ENCODE results near the gene TMEM132C. TPM values are rescaled to one million over a fixed set of nuclear protein-coding genes. Genes with fewer than 3 reads are reported as not detected.

TMEM132C gene
- total and polyA plus RNA-seq, 9 donors: 0.50 to 10.1 (median 1.2) TPM

- Histone ChIP-seq H3K4me1 (ENCODE audit: control insufficient read depth, insufficient read depth, low read length) (peaks cover 4% of the 10 kb centered on the region), H3K9me3 (replicated peaks; ENCODE audit: control insufficient read depth, low read depth, low read length) (peaks cover 2% of the 10 kb centered on the region), H3K36me3 (ENCODE audit: control insufficient read depth, insufficient read depth, low read length) (no peaks in the 10 kb centered on the region), H3K27me3 (ENCODE audit: control insufficient read depth, insufficient read depth, low read length) (no peaks in the 10 kb centered on the region), H3K27ac (ENCODE audit: low read length) (no peak overlapping the region), H3K4me3 (ENCODE audit: low read length) (no peak overlapping the region)
- WGBS (ENCODE audit: insufficient coverage): 69% methylated on average over 5 of the region's 8 CpGs
- no peak for DNase-seq
Observed at GRCh38 chr12:128510511-128510910, 243.5 kb downstream of the TMEM132C start.

- Histone ChIP-seq H3K36me3 (ENCODE audit: control insufficient read depth, insufficient read depth, low read length) (no peaks in the 10 kb centered on the region), H3K4me1 (ENCODE audit: control insufficient read depth, insufficient read depth, low read length) (peaks cover 4% of the 10 kb centered on the region), H3K9me3 (replicated peaks; ENCODE audit: control insufficient read depth, low read depth, low read length) (no peaks in the 10 kb centered on the region), H3K4me3 (ENCODE audit: low read length) (no peak overlapping the region), H3K27ac (ENCODE audit: low read length) (no peak overlapping the region), H3K27me3 (ENCODE audit: control insufficient read depth, insufficient read depth, low read length) (no peaks in the 10 kb centered on the region)
- WGBS (ENCODE audit: insufficient coverage): 29% methylated on average over 2 of the region's 6 CpGs
- peak; percentile 66 for DNase-seq
Observed at GRCh38 chr12:128513331-128513730, 246.4 kb downstream of the TMEM132C start.

GRCh38 chr12:128513831-128514230 is 246.9 kb downstream of the TMEM132C start:
- Histone ChIP-seq H3K27ac (ENCODE audit: low read length) (no peak overlapping the region), H3K36me3 (ENCODE audit: control insufficient read depth, insufficient read depth, low read length) (no peaks in the 10 kb centered on the region), H3K9me3 (replicated peaks; ENCODE audit: control insufficient read depth, low read depth, low read length) (no peaks in the 10 kb centered on the region), H3K27me3 (ENCODE audit: control insufficient read depth, insufficient read depth, low read length) (no peaks in the 10 kb centered on the region), H3K4me3 (ENCODE audit: low read length) (no peak overlapping the region), H3K4me1 (ENCODE audit: control insufficient read depth, insufficient read depth, low read length) (peaks cover 4% of the 10 kb centered on the region)
- DNase-seq: peak; percentile 25
- WGBS (ENCODE audit: insufficient coverage): 58% methylated on average over 4 of the region's 6 CpGs

GRCh38 chr12:128518644-128519043 is 251.7 kb downstream of the TMEM132C start:
- no CpG with 5 or more reads among the region's 4 CpGs for WGBS (ENCODE audit: insufficient coverage)
- Histone ChIP-seq H3K27me3 (ENCODE audit: control insufficient read depth, insufficient read depth, low read length) (no peaks in the 10 kb centered on the region), H3K4me3 (ENCODE audit: low read length) (no peak overlapping the region), H3K36me3 (ENCODE audit: control insufficient read depth, insufficient read depth, low read length) (no peaks in the 10 kb centered on the region), H3K27ac (ENCODE audit: low read length) (no peak overlapping the region), H3K9me3 (replicated peaks; ENCODE audit: control insufficient read depth, low read depth, low read length) (peaks cover 2% of the 10 kb centered on the region), H3K4me1 (ENCODE audit: control insufficient read depth, insufficient read depth, low read length) (peaks cover 4% of the 10 kb centered on the region)
- no peak for DNase-seq

- peak; percentile 87 for DNase-seq
- WGBS (ENCODE audit: insufficient coverage): 0% methylated on average over 1 of the region's 3 CpGs
- Histone ChIP-seq H3K27ac (ENCODE audit: low read length) (no peak overlapping the region), H3K9me3 (replicated peaks; ENCODE audit: control insufficient read depth, low read depth, low read length) (peaks cover 2% of the 10 kb centered on the region), H3K4me3 (ENCODE audit: low read length) (no peak overlapping the region), H3K27me3 (ENCODE audit: control insufficient read depth, insufficient read depth, low read length) (no peaks in the 10 kb centered on the region), H3K36me3 (ENCODE audit: control insufficient read depth, insufficient read depth, low read length) (no peaks in the 10 kb centered on the region), H3K4me1 (ENCODE audit: control insufficient read depth, insufficient read depth, low read length) (no peaks in the 10 kb centered on the region)
Observed at GRCh38 chr12:128519426-128519825, 252.5 kb downstream of the TMEM132C start.

- H3K4me3 ChIP-seq (ENCODE audit: low read length): no peak overlapping the region
- peaks cover 2% of the 10 kb centered on the region for H3K27me3 ChIP-seq (ENCODE audit: control insufficient read depth, insufficient read depth, low read length)
- DNase-seq: no peak
- H3K27ac ChIP-seq (ENCODE audit: low read length): no peak overlapping the region
- H3K9me3 ChIP-seq (replicated peaks; ENCODE audit: control insufficient read depth, low read depth, low read length): peaks cover 2% of the 10 kb centered on the region
- 87% methylated on average over 8 of the region's 10 CpGs for WGBS (ENCODE audit: insufficient coverage)
- no peaks in the 10 kb centered on the region for H3K36me3 ChIP-seq (ENCODE audit: control insufficient read depth, insufficient read depth, low read length)
- H3K4me1 ChIP-seq (ENCODE audit: control insufficient read depth, insufficient read depth, low read length): no peaks in the 10 kb centered on the region
Observed at GRCh38 chr12:128521981-128522380, 255.0 kb downstream of the TMEM132C start.

- H3K36me3 ChIP-seq (ENCODE audit: control insufficient read depth, insufficient read depth, low read length): no peaks in the 10 kb centered on the region
- H3K4me3 ChIP-seq (ENCODE audit: low read length): no peak overlapping the region
- 90% methylated on average over 3 of the region's 6 CpGs for WGBS (ENCODE audit: insufficient coverage)
- no peaks in the 10 kb centered on the region for H3K4me1 ChIP-seq (ENCODE audit: control insufficient read depth, insufficient read depth, low read length)
- no peak overlapping the region for H3K27ac ChIP-seq (ENCODE audit: low read length)
- H3K27me3 ChIP-seq (ENCODE audit: control insufficient read depth, insufficient read depth, low read length): peaks cover 2% of the 10 kb centered on the region
- DNase-seq: no peak
- H3K9me3 ChIP-seq (replicated peaks; ENCODE audit: control insufficient read depth, low read depth, low read length): peaks cover 2% of the 10 kb centered on the region
Observed at GRCh38 chr12:128524439-128524838, 257.5 kb downstream of the TMEM132C start.

GRCh38 chr12:128531170-128531569 is 264.2 kb downstream of the TMEM132C start:
- no peak overlapping the region for H3K27ac ChIP-seq (ENCODE audit: low read length)
- peak; percentile 41 for DNase-seq

GRCh38 chr12:128534906-128535305 is 267.9 kb downstream of the TMEM132C start:
- Histone ChIP-seq H3K9me3 (replicated peaks; ENCODE audit: control insufficient read depth, low read depth, low read length) (peaks cover 6% of the 10 kb centered on the region), H3K36me3 (ENCODE audit: control insufficient read depth, insufficient read depth, low read length) (no peaks in the 10 kb centered on the region), H3K27me3 (ENCODE audit: control insufficient read depth, insufficient read depth, low read length) (no peaks in the 10 kb centered on the region), H3K4me3 (ENCODE audit: low read length) (no peak overlapping the region), H3K27ac (ENCODE audit: low read length) (no peak overlapping the region), H3K4me1 (ENCODE audit: control insufficient read depth, insufficient read depth, low read length) (no peaks in the 10 kb centered on the region)
- no peak for DNase-seq
- no CpG with 5 or more reads among the region's 5 CpGs for WGBS (ENCODE audit: insufficient coverage)

More at GRCh38 chr12:128531170-128531569, 264.2 kb downstream of the TMEM132C start:
- no peaks in the 10 kb centered on the region for H3K4me1 ChIP-seq (ENCODE audit: control insufficient read depth, insufficient read depth, low read length)
- H3K9me3 ChIP-seq (replicated peaks; ENCODE audit: control insufficient read depth, low read depth, low read length): no peaks in the 10 kb centered on the region
- H3K4me3 ChIP-seq (ENCODE audit: low read length): no peak overlapping the region
- H3K36me3 ChIP-seq (ENCODE audit: control insufficient read depth, insufficient read depth, low read length): no peaks in the 10 kb centered on the region
- WGBS (ENCODE audit: insufficient coverage): 19% methylated on average over 2 of the region's 3 CpGs
- no peaks in the 10 kb centered on the region for H3K27me3 ChIP-seq (ENCODE audit: control insufficient read depth, insufficient read depth, low read length)

GRCh38 chr12:128536810-128537209 is 269.8 kb downstream of the TMEM132C start:
- H3K27me3 ChIP-seq (ENCODE audit: control insufficient read depth, insufficient read depth, low read length): peaks cover 2% of the 10 kb centered on the region
- no peaks in the 10 kb centered on the region for H3K36me3 ChIP-seq (ENCODE audit: control insufficient read depth, insufficient read depth, low read length)
- H3K27ac ChIP-seq (ENCODE audit: low read length): no peak overlapping the region
- DNase-seq: no peak
- H3K4me3 ChIP-seq (ENCODE audit: low read length): no peak overlapping the region
- no peaks in the 10 kb centered on the region for H3K4me1 ChIP-seq (ENCODE audit: control insufficient read depth, insufficient read depth, low read length)
- peaks cover 6% of the 10 kb centered on the region for H3K9me3 ChIP-seq (replicated peaks; ENCODE audit: control insufficient read depth, low read depth, low read length)

- Histone ChIP-seq H3K27me3 (ENCODE audit: control insufficient read depth, insufficient read depth, low read length) (peaks cover 2% of the 10 kb centered on the region), H3K4me1 (ENCODE audit: control insufficient read depth, insufficient read depth, low read length) (no peaks in the 10 kb centered on the region), H3K4me3 (ENCODE audit: low read length) (no peak overlapping the region), H3K9me3 (replicated peaks; ENCODE audit: control insufficient read depth, low read depth, low read length) (peaks cover 6% of the 10 kb centered on the region), H3K27ac (ENCODE audit: low read length) (no peak overlapping the region), H3K36me3 (ENCODE audit: control insufficient read depth, insufficient read depth, low read length) (no peaks in the 10 kb centered on the region)
- no CpG with 5 or more reads among the region's 1 CpG for WGBS (ENCODE audit: insufficient coverage)
- no peak for DNase-seq
Observed at GRCh38 chr12:128537668-128538067, 270.7 kb downstream of the TMEM132C start.
